HepG2 (cell line): Measurements from ENCODE around the gene ANKRD65. TPM values are rescaled to one million over a fixed set of nuclear protein-coding genes. Genes with fewer than 3 reads are reported as not detected.

ENCODE experiments used
- ARNT2 ChIP-seq: sonication (generic); formaldehyde crosslinking; IDR thresholded peaks from 2 replicates; pipeline ENCODE4 v1.8.0; 2022; ENCODE audit warnings: mild to moderate bottlenecking, low read depth, missing genetic modification reagents, moderate library complexity
- EED ChIP-seq: sonication (generic); formaldehyde crosslinking; IDR thresholded peaks from 2 replicates; pipeline ENCODE4 v1.5.0; 2020; ENCODE audit warnings: mild to moderate bottlenecking, missing genetic modification reagents
- ETV5 ChIP-seq: IDR thresholded peaks from 2 replicates; pipeline ENCODE4 v1.6.1; 2018; ENCODE audit warnings: missing biosample characterization, missing genetic modification reagents, inconsistent platforms, borderline replicate concordance
- HOXA7 ChIP-seq: sonication (generic); formaldehyde crosslinking; IDR thresholded peaks from 2 replicates; pipeline ENCODE4 v1.8.1; 2022; ENCODE audit warnings: mild to moderate bottlenecking, missing genetic modification reagents, moderate library complexity
- NFE2L2 ChIP-seq: fragments of 150-350 bp; IDR thresholded peaks from 2 replicates; pipeline ENCODE4 v1.6.1; 2014; ENCODE audit warnings: low read length
- NFKB2 ChIP-seq: sonication (generic); formaldehyde crosslinking; IDR thresholded peaks from 2 replicates; pipeline ENCODE4 v1.4.0; 2020; ENCODE audit warnings: missing genetic modification reagents, borderline replicate concordance
- PTBP1 ChIP-seq: fragments of 200-400 bp; formaldehyde crosslinking; IDR thresholded peaks from 2 replicates; pipeline ENCODE4 v1.6.1; 2018; ENCODE audit warnings: low read length, low read depth; ENCODE audit not compliant: poor library complexity, severe bottlenecking
- TCF12 ChIP-seq, 2 experiments: fragments of 450-650 bp in 1 of 2; sonication (generic) in 1 of 2; formaldehyde crosslinking in 1 of 2; IDR thresholded peaks; 2 replicates each; pipeline versions ENCODE4 v1.6.1 to v1.8.0; 2017 to 2022; ENCODE audit warnings: antibody characterized with exemption in 1 of 2, mild to moderate bottlenecking in 1 of 2, missing genetic modification reagents in 1 of 2, moderate library complexity in 1 of 2
- ZNF430 ChIP-seq: sonication (generic); formaldehyde crosslinking; IDR thresholded peaks from 2 replicates; pipeline ENCODE4 v1.9.0; 2021; ENCODE audit warnings: mild to moderate bottlenecking, missing genetic modification reagents
- ZNF496 ChIP-seq: sonication (generic); formaldehyde crosslinking; IDR thresholded peaks from 2 replicates; pipeline ENCODE4 v1.8.1; 2023; ENCODE audit warnings: mild to moderate bottlenecking, moderate library complexity, missing genetic modification reagents; ENCODE audit not compliant: insufficient replicate concordance
- ZSCAN30 ChIP-seq: sonication (generic); formaldehyde crosslinking; IDR thresholded peaks from 2 replicates; pipeline ENCODE4 v1.5.0; 2020; ENCODE audit warnings: mild to moderate bottlenecking, missing genetic modification reagents
- polyA plus RNA-seq, 8 experiments: library from polyadenylated mRNA; depleted of rRNA in 3 of 8; stranded (reverse) in 7 of 8; unstranded in 1 of 8; fragments of >200 nt; fragmentation: Illumina TruSeq in 4 of 8; extraction: Trizol in 4 of 8; gene quantifications; 2 replicates each; pipeline versions ENCODE4 v1.2.1 to v1.2.3, GENCODE V29; 2011 to 2016; ENCODE audit warnings: low read depth in 4 of 8, missing spikeins in 1 of 8, mixed read lengths in 1 of 8; ENCODE audit not compliant: insufficient read depth in 1 of 8
- total RNA-seq, 5 experiments: library from RNA; depleted of rRNA; stranded (reverse); fragments of >200 nt; fragmentation: Illumina TruSeq; extraction: Trizol; gene quantifications; 2 replicates each; pipeline ENCODE4 v1.2.3, GENCODE V29; 2016; ENCODE audit warnings: low read depth in 1 of 5
- TF ChIP-seq, protein P1 (sequence below): sonication (generic); formaldehyde crosslinking; conservative IDR thresholded peaks from 2 replicates; pipeline ENCODE4 v1.4.0; 2020; ENCODE audit warnings: mild to moderate bottlenecking, missing genetic modification reagents, moderate library complexity
- TF ChIP-seq, protein P2 (sequence below): sonication (generic); formaldehyde crosslinking; IDR thresholded peaks from 2 replicates; pipeline ENCODE4 v1.4.0; 2020; ENCODE audit warnings: missing genetic modification reagents, mild to moderate bottlenecking, borderline replicate concordance
- TF ChIP-seq, protein P3 (sequence below): sonication (generic); formaldehyde crosslinking; IDR thresholded peaks from 2 replicates; pipeline ENCODE4 v1.4.0; 2020; ENCODE audit warnings: missing genetic modification reagents, borderline replicate concordance
- TF ChIP-seq, protein P4 (sequence below): sonication (generic); formaldehyde crosslinking; IDR thresholded peaks from 2 replicates; pipeline ENCODE4 v1.4.0; 2020; ENCODE audit warnings: mild to moderate bottlenecking, low read depth, missing genetic modification reagents
- TF ChIP-seq, protein P5 (sequence below): sonication (generic); formaldehyde crosslinking; IDR thresholded peaks from 2 replicates; pipeline ENCODE4 v1.8.0; 2022; ENCODE audit warnings: missing genetic modification reagents, mild to moderate bottlenecking, inconsistent platforms, borderline replicate concordance
- TF ChIP-seq, protein P6 (sequence below): sonication (generic); formaldehyde crosslinking; conservative IDR thresholded peaks from 2 replicates; pipeline ENCODE4 v1.4.0; 2020; ENCODE audit warnings: missing genetic modification reagents

The ANKRD65 gene
- total and polyA plus RNA-seq, 2 of the 13 experiments (the other 11 are each of a cell fraction or from before 2014, with no cell fraction given), result 12.1 to 30.1 TPM

DNA sequence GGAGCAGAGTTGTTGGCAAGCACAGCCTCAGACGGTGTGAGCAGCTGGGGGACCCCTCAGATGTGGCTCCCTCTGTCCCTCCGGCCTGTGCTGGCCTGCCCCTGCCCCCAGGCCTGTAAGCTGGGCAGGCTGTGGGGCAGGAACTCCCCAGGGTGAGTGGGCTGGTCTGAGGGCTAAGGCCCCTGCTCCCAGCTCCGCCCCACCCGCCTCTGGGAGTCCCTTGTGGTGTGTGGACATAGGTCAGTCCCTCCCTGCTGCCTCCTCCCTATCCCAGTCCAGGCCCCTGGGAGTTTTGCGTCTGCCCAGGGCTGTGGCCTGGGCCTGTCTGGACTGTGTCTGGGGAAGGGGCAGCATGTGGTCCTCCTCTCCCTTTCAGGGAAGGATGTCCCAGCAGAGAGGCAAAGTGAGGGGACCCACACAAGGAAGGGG, 10.8 kb upstream of the ANKRD65 start (continued):
- peak; percentile 75; the same call in 1 of the 2 replicates for TF ChIP-seq NFKB2 (CRISPR knock-in tag)
- TF ChIP-seq, protein P1, sequence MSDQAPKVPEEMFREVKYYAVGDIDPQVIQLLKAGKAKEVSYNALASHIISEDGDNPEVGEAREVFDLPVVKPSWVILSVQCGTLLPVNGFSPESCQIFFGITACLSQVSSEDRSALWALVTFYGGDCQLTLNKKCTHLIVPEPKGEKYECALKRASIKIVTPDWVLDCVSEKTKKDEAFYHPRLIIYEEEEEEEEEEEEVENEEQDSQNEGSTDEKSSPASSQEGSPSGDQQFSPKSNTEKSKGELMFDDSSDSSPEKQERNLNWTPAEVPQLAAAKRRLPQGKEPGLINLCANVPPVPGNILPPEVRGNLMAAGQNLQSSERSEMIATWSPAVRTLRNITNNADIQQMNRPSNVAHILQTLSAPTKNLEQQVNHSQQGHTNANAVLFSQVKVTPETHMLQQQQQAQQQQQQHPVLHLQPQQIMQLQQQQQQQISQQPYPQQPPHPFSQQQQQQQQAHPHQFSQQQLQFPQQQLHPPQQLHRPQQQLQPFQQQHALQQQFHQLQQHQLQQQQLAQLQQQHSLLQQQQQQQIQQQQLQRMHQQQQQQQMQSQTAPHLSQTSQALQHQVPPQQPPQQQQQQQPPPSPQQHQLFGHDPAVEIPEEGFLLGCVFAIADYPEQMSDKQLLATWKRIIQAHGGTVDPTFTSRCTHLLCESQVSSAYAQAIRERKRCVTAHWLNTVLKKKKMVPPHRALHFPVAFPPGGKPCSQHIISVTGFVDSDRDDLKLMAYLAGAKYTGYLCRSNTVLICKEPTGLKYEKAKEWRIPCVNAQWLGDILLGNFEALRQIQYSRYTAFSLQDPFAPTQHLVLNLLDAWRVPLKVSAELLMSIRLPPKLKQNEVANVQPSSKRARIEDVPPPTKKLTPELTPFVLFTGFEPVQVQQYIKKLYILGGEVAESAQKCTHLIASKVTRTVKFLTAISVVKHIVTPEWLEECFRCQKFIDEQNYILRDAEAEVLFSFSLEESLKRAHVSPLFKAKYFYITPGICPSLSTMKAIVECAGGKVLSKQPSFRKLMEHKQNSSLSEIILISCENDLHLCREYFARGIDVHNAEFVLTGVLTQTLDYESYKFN (CRISPR knock-in tag), result peak; percentile 74
- no peak for TF ChIP-seq NFE2L2
- TF ChIP-seq, protein P2, sequence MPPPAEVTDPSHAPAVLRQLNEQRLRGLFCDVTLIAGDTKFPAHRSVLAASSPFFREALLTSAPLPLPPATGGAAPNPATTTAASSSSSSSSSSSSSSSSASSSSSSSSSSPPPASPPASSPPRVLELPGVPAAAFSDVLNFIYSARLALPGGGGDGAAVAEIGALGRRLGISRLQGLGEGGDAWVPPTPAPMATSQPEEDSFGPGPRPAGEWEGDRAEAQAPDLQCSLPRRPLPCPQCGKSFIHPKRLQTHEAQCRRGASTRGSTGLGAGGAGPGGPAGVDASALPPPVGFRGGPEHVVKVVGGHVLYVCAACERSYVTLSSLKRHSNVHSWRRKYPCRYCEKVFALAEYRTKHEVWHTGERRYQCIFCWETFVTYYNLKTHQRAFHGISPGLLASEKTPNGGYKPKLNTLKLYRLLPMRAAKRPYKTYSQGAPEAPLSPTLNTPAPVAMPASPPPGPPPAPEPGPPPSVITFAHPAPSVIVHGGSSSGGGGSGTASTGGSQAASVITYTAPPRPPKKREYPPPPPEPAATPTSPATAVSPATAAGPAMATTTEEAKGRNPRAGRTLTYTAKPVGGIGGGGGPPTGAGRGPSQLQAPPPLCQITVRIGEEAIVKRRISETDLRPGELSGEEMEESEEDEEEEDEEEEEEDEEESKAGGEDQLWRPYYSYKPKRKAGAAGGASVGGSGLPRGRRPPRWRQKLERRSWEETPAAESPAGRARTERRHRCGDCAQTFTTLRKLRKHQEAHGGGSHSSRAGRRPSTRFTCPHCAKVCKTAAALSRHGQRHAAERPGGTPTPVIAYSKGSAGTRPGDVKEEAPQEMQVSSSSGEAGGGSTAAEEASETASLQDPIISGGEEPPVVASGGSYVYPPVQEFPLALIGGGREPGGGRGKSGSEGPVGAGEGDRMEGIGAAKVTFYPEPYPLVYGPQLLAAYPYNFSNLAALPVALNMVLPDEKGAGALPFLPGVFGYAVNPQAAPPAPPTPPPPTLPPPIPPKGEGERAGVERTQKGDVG (CRISPR knock-in tag), result no peak
- TF ChIP-seq, protein P3, sequence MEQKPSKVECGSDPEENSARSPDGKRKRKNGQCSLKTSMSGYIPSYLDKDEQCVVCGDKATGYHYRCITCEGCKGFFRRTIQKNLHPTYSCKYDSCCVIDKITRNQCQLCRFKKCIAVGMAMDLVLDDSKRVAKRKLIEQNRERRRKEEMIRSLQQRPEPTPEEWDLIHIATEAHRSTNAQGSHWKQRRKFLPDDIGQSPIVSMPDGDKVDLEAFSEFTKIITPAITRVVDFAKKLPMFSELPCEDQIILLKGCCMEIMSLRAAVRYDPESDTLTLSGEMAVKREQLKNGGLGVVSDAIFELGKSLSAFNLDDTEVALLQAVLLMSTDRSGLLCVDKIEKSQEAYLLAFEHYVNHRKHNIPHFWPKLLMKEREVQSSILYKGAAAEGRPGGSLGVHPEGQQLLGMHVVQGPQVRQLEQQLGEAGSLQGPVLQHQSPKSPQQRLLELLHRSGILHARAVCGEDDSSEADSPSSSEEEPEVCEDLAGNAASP, result peak; percentile 71
- TF ChIP-seq, protein P4, sequence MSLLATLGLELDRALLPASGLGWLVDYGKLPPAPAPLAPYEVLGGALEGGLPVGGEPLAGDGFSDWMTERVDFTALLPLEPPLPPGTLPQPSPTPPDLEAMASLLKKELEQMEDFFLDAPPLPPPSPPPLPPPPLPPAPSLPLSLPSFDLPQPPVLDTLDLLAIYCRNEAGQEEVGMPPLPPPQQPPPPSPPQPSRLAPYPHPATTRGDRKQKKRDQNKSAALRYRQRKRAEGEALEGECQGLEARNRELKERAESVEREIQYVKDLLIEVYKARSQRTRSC (CRISPR knock-in tag), result no peak
- TF ChIP-seq, protein P5, sequence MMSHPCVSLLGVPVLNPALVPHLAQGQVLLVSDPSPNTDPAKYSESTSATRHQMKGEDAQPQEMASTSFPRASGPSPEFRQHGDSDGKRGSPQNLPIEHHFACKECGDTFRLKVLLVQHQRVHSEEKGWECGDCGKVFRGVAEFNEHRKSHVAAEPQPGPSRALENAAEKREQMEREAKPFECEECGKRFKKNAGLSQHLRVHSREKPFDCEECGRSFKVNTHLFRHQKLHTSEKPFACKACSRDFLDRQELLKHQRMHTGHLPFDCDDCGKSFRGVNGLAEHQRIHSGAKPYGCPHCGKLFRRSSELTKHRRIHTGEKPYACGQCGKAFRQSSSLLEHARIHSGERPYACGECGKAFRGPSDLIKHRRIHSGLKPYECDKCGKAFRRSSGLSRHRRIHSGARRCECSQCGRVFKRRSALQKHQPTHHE (CRISPR knock-in tag), result no peak
- peak; percentile 72; the same call in 1 of the 2 replicates for TF ChIP-seq ETV5
- TF ChIP-seq HOXA7 (CRISPR knock-in tag), result no peak
- no peak for TF ChIP-seq TCF12 (IDR thresholded peaks at IDR 0.05)
- no peak for TF ChIP-seq TCF12 (CRISPR knock-in tag; IDR thresholded peaks at IDR 0.05)
- TF ChIP-seq, protein P6, sequence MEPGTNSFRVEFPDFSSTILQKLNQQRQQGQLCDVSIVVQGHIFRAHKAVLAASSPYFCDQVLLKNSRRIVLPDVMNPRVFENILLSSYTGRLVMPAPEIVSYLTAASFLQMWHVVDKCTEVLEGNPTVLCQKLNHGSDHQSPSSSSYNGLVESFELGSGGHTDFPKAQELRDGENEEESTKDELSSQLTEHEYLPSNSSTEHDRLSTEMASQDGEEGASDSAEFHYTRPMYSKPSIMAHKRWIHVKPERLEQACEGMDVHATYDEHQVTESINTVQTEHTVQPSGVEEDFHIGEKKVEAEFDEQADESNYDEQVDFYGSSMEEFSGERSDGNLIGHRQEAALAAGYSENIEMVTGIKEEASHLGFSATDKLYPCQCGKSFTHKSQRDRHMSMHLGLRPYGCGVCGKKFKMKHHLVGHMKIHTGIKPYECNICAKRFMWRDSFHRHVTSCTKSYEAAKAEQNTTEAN (CRISPR knock-in tag), result no peak
- peak; percentile 90 for TF ChIP-seq ZNF430 (CRISPR knock-in tag)
- no peak for TF ChIP-seq ZNF496
- TF ChIP-seq EED, result no peak
- TF ChIP-seq ARNT2 (CRISPR knock-in tag), result peak; percentile 55; the same call in 1 of the 2 replicates
- TF ChIP-seq ZSCAN30 (CRISPR knock-in tag), result no peak
- TF ChIP-seq PTBP1, result peak; percentile 31
